GM12801 (cell line): ENCODE measurements around the gene INAFM1.

Experiments used
- TF ChIP-seq, protein P1 (sequence below): IDR thresholded peaks from one replicate; pipeline ENCODE4 v1.5.1; 2011; ENCODE audit warnings: control low read depth; ENCODE audit not compliant: insufficient read length; ENCODE audit errors: extremely low read depth

The INAFM1 gene

DNA sequence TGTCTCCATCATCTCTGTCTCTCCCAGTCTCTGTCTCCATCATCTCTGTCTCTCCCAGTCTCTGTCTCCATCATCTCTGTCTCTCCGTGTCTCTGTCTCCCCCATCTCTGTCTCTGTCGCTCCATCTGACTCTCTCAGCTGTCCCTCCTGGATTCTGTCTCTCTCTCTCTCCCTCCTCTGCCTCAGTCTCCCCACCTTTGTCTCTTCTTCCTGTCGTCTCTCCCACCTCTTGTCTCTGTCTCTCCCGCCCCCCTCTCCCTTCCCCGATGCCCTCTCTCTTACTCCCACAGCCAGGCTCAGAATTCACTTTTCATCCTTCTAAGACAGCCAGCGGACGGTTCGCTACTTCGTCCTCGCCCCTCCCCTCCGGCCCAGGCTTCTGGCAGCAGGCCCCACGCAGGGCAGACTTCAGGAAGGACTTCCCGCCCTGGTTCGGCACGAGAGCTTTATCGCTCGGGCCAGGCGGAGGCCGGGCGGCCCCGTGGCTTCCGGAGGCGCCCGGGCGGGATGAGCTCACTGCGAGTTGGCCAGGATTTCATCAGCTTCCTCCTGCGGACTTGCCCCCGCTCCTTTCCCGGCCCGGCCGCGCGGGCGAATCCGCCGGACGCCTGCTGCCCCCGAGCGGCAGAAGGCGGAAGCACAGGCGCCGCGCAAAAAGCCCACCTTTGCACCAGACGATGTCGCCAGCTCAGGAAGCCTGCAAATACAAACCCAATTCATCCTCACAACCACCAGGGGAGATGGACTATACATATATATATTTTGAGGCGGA is 30.7 kb upstream of the INAFM1 start:
- TF ChIP-seq, protein P1, sequence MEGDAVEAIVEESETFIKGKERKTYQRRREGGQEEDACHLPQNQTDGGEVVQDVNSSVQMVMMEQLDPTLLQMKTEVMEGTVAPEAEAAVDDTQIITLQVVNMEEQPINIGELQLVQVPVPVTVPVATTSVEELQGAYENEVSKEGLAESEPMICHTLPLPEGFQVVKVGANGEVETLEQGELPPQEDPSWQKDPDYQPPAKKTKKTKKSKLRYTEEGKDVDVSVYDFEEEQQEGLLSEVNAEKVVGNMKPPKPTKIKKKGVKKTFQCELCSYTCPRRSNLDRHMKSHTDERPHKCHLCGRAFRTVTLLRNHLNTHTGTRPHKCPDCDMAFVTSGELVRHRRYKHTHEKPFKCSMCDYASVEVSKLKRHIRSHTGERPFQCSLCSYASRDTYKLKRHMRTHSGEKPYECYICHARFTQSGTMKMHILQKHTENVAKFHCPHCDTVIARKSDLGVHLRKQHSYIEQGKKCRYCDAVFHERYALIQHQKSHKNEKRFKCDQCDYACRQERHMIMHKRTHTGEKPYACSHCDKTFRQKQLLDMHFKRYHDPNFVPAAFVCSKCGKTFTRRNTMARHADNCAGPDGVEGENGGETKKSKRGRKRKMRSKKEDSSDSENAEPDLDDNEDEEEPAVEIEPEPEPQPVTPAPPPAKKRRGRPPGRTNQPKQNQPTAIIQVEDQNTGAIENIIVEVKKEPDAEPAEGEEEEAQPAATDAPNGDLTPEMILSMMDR: no peak

DNA sequence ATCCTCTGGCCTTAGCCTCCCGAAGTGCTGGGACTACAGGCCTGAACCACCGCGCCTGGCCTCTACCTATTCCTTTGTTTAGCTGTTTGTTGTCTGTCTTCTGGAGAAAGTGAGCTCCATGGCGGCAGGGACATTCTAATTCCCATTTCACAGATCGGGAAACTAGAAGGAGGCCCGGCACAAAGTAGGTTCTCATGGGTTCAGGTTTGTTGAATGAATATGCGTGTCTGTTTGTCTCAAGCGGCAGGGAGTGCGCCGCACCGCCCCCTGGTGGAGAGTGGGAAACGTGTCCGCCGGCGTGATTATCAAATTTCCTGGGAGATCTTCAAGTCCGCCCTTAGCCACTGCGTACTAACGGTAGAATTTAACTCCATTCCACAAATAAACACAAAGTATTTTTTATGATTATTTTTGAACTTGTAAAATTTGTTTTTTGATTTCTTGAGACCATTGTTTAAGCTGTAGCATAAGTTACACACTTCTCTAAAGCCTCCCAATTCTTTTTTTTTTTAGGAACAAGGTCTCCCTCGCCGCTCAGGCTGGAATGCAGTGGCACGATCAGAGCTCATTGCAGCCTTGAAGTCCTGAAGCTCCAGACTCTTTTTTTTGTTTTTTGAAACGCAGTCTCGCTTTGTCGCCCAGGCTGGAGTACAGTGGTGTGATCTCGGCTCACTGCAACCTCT is 27.2 kb upstream of the INAFM1 start:
- TF ChIP-seq, protein P1: peak; percentile 23

DNA sequence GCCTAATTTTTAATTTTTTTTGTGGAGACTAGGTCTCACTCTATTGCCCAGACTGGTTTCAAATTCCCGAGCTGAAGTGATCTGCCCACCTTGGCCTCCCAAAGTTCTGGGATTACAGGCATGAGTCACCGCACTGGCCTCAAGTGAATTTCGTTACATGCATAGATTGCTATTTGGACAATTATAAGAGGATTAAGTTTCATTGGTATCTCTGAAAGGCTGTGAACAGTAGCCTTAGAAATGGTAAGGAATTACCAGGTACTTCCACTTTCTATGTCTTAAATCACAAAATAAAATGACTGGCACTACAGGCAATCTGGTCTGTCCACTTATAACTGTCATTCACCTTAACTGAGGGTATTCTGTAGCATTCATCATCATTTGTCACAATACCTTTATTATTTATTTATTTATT is 21.2 kb upstream of the INAFM1 start:
- TF ChIP-seq, protein P1: no peak

DNA sequence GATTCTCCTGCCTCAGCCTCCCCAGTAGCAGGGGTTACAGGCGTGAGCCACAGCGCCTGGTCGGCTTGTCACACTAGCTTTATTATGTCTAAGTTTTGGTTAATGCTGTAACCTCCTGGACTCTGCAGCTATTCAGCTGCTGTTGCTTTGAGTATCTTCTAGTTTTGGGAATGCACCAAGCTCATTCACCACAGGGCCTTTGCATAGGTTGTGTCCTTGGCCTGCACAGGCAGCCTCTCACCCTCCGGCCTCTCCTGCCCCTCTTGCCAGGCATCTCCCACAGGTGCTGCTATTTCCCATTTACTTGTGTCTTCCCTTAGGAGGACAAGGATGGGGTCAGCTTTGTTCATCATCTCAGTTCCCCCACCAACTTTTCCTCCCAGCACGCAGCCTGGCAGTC is 20.7 kb upstream of the INAFM1 start:
- TF ChIP-seq, protein P1: no peak

DNA sequence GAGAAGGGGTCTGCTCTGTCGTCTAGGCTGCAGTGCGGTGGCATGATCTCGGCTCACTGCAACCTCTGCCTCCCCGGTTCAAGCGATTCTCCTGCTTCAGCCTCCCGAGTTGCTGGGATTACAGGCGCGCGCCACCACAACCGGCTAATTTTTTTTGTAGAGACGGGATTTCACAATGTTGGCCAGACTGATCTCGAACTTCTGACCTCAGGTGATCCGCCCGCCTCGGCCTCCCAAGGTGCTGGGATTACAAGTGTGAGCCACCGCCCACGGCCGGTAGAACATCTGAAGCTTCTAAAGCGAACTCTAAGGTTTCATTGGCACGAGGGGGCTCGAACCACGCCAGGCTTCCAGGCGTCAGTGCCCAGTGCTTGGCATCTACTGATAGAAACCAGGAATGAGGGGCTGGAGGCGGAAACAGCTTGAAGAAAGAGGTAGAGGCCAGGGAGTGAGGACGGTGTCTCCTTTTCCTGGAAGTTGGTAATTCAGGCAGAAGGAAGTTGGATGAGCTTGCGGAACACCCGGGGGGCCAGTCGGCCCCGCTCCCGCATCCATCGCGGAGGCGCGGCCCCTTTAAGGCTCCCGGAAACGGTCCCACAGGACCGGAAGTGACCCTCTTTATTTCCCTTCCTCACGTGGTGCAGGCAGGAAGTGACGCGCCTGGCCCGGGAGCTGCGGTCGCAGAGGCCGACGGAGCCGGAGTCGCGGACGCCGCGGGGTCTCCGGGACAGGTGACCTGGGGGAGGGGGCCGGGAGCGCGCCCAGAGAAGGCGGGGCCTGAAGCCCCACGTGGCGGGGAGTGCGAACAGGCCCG is 18.6 kb upstream of the INAFM1 start, which contains the start of gene CCDC9:
CCDC9 (plus strand) TSS at position 647 of the 814 bp plus-strand sequence. CDS start 1,876 bp downstream, outside the sequence.
- TF ChIP-seq, protein P1: no peak

DNA sequence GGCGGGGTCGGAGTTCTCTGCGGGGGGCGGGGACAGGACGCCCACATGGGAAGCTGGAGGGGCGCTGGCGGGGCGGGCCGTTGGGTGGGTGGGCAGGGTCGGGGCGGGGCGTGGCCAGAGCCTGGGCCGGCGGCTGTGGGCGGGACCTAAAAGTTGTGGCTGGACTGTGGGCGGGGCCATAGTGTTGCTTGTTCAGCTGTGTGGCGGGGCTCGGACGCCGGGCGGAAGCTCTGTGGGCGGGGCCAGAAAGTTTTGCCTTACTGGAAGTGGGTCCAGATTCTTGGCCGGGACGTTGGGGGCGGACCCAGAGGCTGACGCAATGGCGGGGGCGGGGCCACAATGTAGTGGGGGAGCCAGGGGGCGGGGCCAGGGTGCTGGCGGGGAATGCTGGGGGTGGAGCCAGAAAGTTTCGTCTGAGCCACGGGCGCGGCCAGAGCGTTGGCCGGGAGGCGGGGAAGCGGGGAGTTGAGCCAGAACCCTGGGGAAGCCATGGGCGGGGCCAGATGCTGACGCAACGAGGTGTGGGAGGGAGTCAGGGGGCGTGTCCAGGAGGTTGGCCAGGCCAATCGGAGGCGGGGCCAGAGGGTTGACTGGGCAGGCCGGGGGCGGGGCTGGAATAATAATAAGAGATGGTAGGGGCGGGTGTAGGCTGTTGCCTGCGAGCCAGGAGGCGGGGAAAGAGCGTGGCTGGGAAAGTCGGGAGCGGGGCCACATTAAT is 17.8 kb upstream of the INAFM1 start:
- TF ChIP-seq, protein P1: no peak
